Ishikawa (cell line): ENCODE results near the gene STX10.

Source experiments
- CEBPB ChIP-seq: IDR thresholded peaks from 2 replicates; pipeline ENCODE4 v1.6.1; 2012
- CREB1 ChIP-seq: IDR thresholded peaks from 2 replicates; pipeline ENCODE4 v1.6.1; 2012; ENCODE audit warnings: low read depth
- EGR1 ChIP-seq: IDR thresholded peaks from 2 replicates; pipeline ENCODE4 v1.6.1; 2012
- FOXM1 ChIP-seq: IDR thresholded peaks from 2 replicates; pipeline ENCODE4 v1.6.1; 2012; ENCODE audit warnings: low read depth, borderline replicate concordance
- NFIC ChIP-seq: IDR thresholded peaks from 2 replicates; pipeline ENCODE4 v1.6.1; 2012
- RAD21 ChIP-seq: IDR thresholded peaks from 2 replicates; pipeline ENCODE4 v1.6.1; 2012; ENCODE audit warnings: low read depth
- REST ChIP-seq: IDR thresholded peaks from 2 replicates; pipeline ENCODE4 v1.6.1; 2012; ENCODE audit warnings: low read depth, mild to moderate bottlenecking
- TAF1 ChIP-seq: IDR thresholded peaks from 2 replicates; pipeline ENCODE4 v1.6.1; 2012; ENCODE audit warnings: low read depth, mild to moderate bottlenecking
- TCF12 ChIP-seq: IDR thresholded peaks from 2 replicates; pipeline ENCODE4 v1.6.1; 2012; ENCODE audit warnings: low read depth
- TEAD4 ChIP-seq: IDR thresholded peaks from 2 replicates; pipeline ENCODE4 v1.6.1; 2012
- USF1 ChIP-seq: IDR thresholded peaks from 2 replicates; pipeline ENCODE4 v1.6.1; 2012
- YY1 ChIP-seq: IDR thresholded peaks from 2 replicates; pipeline ENCODE4 v1.6.1; 2012; ENCODE audit warnings: low read depth

GRCh38 chr19:13150187-13150930 is at the start of gene STX10, which contains the start of gene IER2:
- TF ChIP-seq TEAD4 (0 out of 2 replicates have a peak, but pooled peaks have one; percentile 38), RAD21 (peak; percentile 26; the same call in 1 of the 2 replicates), FOXM1 (no peak), NFIC (0 out of 2 replicates have a peak, but pooled peaks have one; percentile 38), CREB1 (0 out of 2 replicates have a peak, but pooled peaks have one; percentile 17), TCF12 (peak; percentile 77), USF1 (peak; percentile 62), EGR1 (peak; percentile 82), YY1 (peak; percentile 99), REST (no peak), TAF1 (peak; percentile 87), CEBPB (no peak)
